NCI-H1930 (cell line): ENCODE data around the gene NOTCH2.
"Not testable (repeated sequence)": the region's sequence is repeated elsewhere in the genome, so short reads cannot be mapped to it uniquely, and the experiment has no call there.

Source experiments
- DNase-seq, 2 experiments: peaks; one replicate each; lab custom pipeline; 2025; lab: John Stamatoyannopoulos, UW

The NOTCH2 gene

GRCh38 chr1:120068683-120069066, 787 bp downstream of the NOTCH2 start:
- DNase-seq = not testable (repeated sequence)

- not testable (repeated sequence) for DNase-seq
Measured at GRCh38 chr1:120048208-120048607, 21.3 kb downstream of the NOTCH2 start.

- DNase-seq = not testable (repeated sequence)
Measured at GRCh38 chr1:120041771-120042170, 27.7 kb downstream of the NOTCH2 start.

GRCh38 chr1:120032253-120032652, 37.2 kb downstream of the NOTCH2 start:
- not testable (repeated sequence) for DNase-seq

GRCh38 chr1:120023791-120024190, 45.7 kb downstream of the NOTCH2 start:
- DNase-seq = not testable (repeated sequence)

- not testable (repeated sequence) for DNase-seq
Measured at GRCh38 chr1:120014978-120015377, 54.5 kb downstream of the NOTCH2 start.

GRCh38 chr1:120008320-120008719, 61.1 kb downstream of the NOTCH2 start:
- DNase-seq = not testable (repeated sequence)

GRCh38 chr1:120007850-120008249, 61.6 kb downstream of the NOTCH2 start:
- DNase-seq = not testable (repeated sequence)

- not testable (repeated sequence) for DNase-seq
Measured at GRCh38 chr1:120001035-120001434, 68.4 kb downstream of the NOTCH2 start.

GRCh38 chr1:119996731-119997312, 72.6 kb downstream of the NOTCH2 start:
- DNase-seq = not testable (repeated sequence)

GRCh38 chr1:119995975-119996374, 73.5 kb downstream of the NOTCH2 start:
- DNase-seq = not testable (repeated sequence)

GRCh38 chr1:119988306-119989062, 81.0 kb downstream of the NOTCH2 start:
- DNase-seq = no peak

GRCh38 chr1:119987686-119988085, 81.8 kb downstream of the NOTCH2 start:
- DNase-seq = no peak

- no peak for DNase-seq
Measured at GRCh38 chr1:119987112-119987511, 82.3 kb downstream of the NOTCH2 start.

GRCh38 chr1:119986007-119986497, 83.4 kb downstream of the NOTCH2 start:
- DNase-seq = no peak

GRCh38 chr1:119984771-119985170, 84.7 kb downstream of the NOTCH2 start:
- no peak for DNase-seq

- no peak for DNase-seq
Measured at GRCh38 chr1:119981986-119982815, 87.3 kb downstream of the NOTCH2 start.

GRCh38 chr1:119981496-119981895, 88.0 kb downstream of the NOTCH2 start:
- DNase-seq = no peak

- DNase-seq = no peak
Measured at GRCh38 chr1:119978018-119978505, 91.4 kb downstream of the NOTCH2 start.

- not testable (repeated sequence) for DNase-seq
Measured at GRCh38 chr1:119977113-119977736, 92.2 kb downstream of the NOTCH2 start.

GRCh38 chr1:119975582-119976254, 93.7 kb downstream of the NOTCH2 start:
- not testable (repeated sequence) for DNase-seq
